HepG2 (cell line): Measurements from ENCODE around the gene UNC119B. TPM values are rescaled to one million over a fixed set of nuclear protein-coding genes. Genes with fewer than 3 reads are reported as not detected.

Source experiments
- AKAP8 ChIP-seq: sonication (generic); formaldehyde crosslinking; IDR thresholded peaks from 2 replicates; pipeline ENCODE4 v1.5.1; 2020; ENCODE audit warnings: mild to moderate bottlenecking, missing genetic modification reagents
- FLYWCH1 ChIP-seq: sonication (generic); formaldehyde crosslinking; IDR thresholded peaks from 2 replicates; pipeline ENCODE4 v1.8.1; 2023; ENCODE audit warnings: mild to moderate bottlenecking, missing genetic modification reagents
- GABPB1 ChIP-seq: IDR thresholded peaks from 2 replicates; pipeline ENCODE4 v1.6.1; 2016; ENCODE audit warnings: mild to moderate bottlenecking, missing genetic modification reagents, moderate library complexity, missing compliant biosample characterization
- GATA4 ChIP-seq: sonication (generic); IDR thresholded peaks from 2 replicates; pipeline ENCODE4 v1.6.1; 2016; ENCODE audit warnings: antibody characterized with exemption, low read depth, borderline replicate concordance
- HOXA3 ChIP-seq: sonication (generic); formaldehyde crosslinking; IDR thresholded peaks from 2 replicates; pipeline ENCODE4 v1.5.0; 2020; ENCODE audit warnings: missing genetic modification reagents
- IRF2 ChIP-seq: IDR thresholded peaks from 2 replicates; pipeline ENCODE4 v1.6.1; 2018; ENCODE audit warnings: missing genetic modification reagents, missing compliant biosample characterization
- ISL2 ChIP-seq: sonication (generic); formaldehyde crosslinking; IDR thresholded peaks from 2 replicates; pipeline ENCODE4 v1.5.0; 2020; ENCODE audit warnings: missing genetic modification reagents
- KDM5A ChIP-seq: fragments of 200-600 bp; sonication (generic); IDR thresholded peaks from 2 replicates; pipeline ENCODE4 v1.7.0; 2018; ENCODE audit warnings: antibody characterized with exemption, mild to moderate bottlenecking, low read length, borderline replicate concordance
- MXD4 ChIP-seq: IDR thresholded peaks from 2 replicates; pipeline ENCODE4 v1.6.1; 2016; ENCODE audit warnings: mild to moderate bottlenecking, missing biosample characterization, missing genetic modification reagents
- REPIN1 ChIP-seq: sonication (generic); formaldehyde crosslinking; IDR thresholded peaks from 2 replicates; pipeline ENCODE4 v1.8.0; 2022; ENCODE audit warnings: missing genetic modification reagents, low read depth, mild to moderate bottlenecking, borderline replicate concordance
- SAFB2 ChIP-seq: sonication (generic); formaldehyde crosslinking; IDR thresholded peaks from 2 replicates; pipeline ENCODE4 v1.5.1; 2020; ENCODE audit warnings: missing genetic modification reagents, low read depth, mild to moderate bottlenecking, borderline replicate concordance
- SP1 ChIP-seq, 2 experiments: fragments of 450-650 bp in 1 of 2; sonication (generic) in 1 of 2; formaldehyde crosslinking in 1 of 2; IDR thresholded peaks; 2 replicates each; pipeline versions ENCODE4 v1.4.0 to v1.6.1; 2016 to 2020; ENCODE audit warnings: missing genetic modification reagents in 1 of 2
- SRSF1 ChIP-seq: fragments of 200-400 bp; formaldehyde crosslinking; optimal IDR thresholded peaks from 2 replicates; pipeline ENCODE3; 2017; ENCODE audit warnings: mild to moderate bottlenecking, low read depth, low read length, moderate library complexity
- YY1 ChIP-seq: IDR thresholded peaks from 2 replicates; pipeline ENCODE4 v1.6.1; 2011; ENCODE audit warnings: low read length, low read depth, moderate library complexity, mild to moderate bottlenecking; ENCODE audit not compliant: insufficient read depth, insufficient replicate concordance
- ZNF205 ChIP-seq: IDR thresholded peaks from 2 replicates; pipeline ENCODE4 v1.6.1; 2018; ENCODE audit warnings: missing biosample characterization, missing genetic modification reagents
- ZNF441 ChIP-seq: sonication (generic); formaldehyde crosslinking; IDR thresholded peaks from 2 replicates; pipeline ENCODE4 v1.7.0; 2021; ENCODE audit warnings: missing genetic modification reagents, borderline replicate concordance
- ZNF496 ChIP-seq: sonication (generic); formaldehyde crosslinking; IDR thresholded peaks from 2 replicates; pipeline ENCODE4 v1.8.1; 2023; ENCODE audit warnings: mild to moderate bottlenecking, moderate library complexity, missing genetic modification reagents; ENCODE audit not compliant: insufficient replicate concordance
- ZNF510 ChIP-seq: sonication (generic); formaldehyde crosslinking; IDR thresholded peaks from 2 replicates; pipeline ENCODE4 v1.4.0; 2020; ENCODE audit warnings: low read depth, mild to moderate bottlenecking, missing genetic modification reagents
- ZNF546 ChIP-seq: sonication (generic); formaldehyde crosslinking; conservative IDR thresholded peaks from 2 replicates; pipeline ENCODE4 v1.8.1; 2023; ENCODE audit warnings: mild to moderate bottlenecking, missing genetic modification reagents
- ZNF598 ChIP-seq: sonication (generic); formaldehyde crosslinking; IDR thresholded peaks from 2 replicates; pipeline ENCODE4 v1.5.1; 2020; ENCODE audit warnings: mild to moderate bottlenecking, missing genetic modification reagents, borderline replicate concordance
- polyA plus RNA-seq, 8 experiments: library from polyadenylated mRNA; depleted of rRNA in 3 of 8; stranded (reverse) in 7 of 8; unstranded in 1 of 8; fragments of >200 nt; fragmentation: Illumina TruSeq in 4 of 8; extraction: Trizol in 4 of 8; gene quantifications; 2 replicates each; pipeline versions ENCODE4 v1.2.1 to v1.2.3, GENCODE V29; 2011 to 2016; ENCODE audit warnings: low read depth in 4 of 8, missing spikeins in 1 of 8, mixed read lengths in 1 of 8; ENCODE audit not compliant: insufficient read depth in 1 of 8
- total RNA-seq, 5 experiments: library from RNA; depleted of rRNA; stranded (reverse); fragments of >200 nt; fragmentation: Illumina TruSeq; extraction: Trizol; gene quantifications; 2 replicates each; pipeline ENCODE4 v1.2.3, GENCODE V29; 2016; ENCODE audit warnings: low read depth in 1 of 5
- TF ChIP-seq, protein P1 (sequence below): sonication (generic); formaldehyde crosslinking; IDR thresholded peaks from 2 replicates; pipeline ENCODE4 v1.5.0; 2020; ENCODE audit warnings: mild to moderate bottlenecking, missing genetic modification reagents, borderline replicate concordance
- TF ChIP-seq, protein P2 (sequence below): sonication (generic); formaldehyde crosslinking; IDR thresholded peaks from 2 replicates; pipeline ENCODE4 v1.4.0; 2020; ENCODE audit warnings: mild to moderate bottlenecking, missing genetic modification reagents

Gene UNC119B
- total and polyA plus RNA-seq, 2 of the 13 experiments (the other 11 are each of a cell fraction or from before 2014, with no cell fraction given): 19.6 to 19.7 TPM

DNA sequence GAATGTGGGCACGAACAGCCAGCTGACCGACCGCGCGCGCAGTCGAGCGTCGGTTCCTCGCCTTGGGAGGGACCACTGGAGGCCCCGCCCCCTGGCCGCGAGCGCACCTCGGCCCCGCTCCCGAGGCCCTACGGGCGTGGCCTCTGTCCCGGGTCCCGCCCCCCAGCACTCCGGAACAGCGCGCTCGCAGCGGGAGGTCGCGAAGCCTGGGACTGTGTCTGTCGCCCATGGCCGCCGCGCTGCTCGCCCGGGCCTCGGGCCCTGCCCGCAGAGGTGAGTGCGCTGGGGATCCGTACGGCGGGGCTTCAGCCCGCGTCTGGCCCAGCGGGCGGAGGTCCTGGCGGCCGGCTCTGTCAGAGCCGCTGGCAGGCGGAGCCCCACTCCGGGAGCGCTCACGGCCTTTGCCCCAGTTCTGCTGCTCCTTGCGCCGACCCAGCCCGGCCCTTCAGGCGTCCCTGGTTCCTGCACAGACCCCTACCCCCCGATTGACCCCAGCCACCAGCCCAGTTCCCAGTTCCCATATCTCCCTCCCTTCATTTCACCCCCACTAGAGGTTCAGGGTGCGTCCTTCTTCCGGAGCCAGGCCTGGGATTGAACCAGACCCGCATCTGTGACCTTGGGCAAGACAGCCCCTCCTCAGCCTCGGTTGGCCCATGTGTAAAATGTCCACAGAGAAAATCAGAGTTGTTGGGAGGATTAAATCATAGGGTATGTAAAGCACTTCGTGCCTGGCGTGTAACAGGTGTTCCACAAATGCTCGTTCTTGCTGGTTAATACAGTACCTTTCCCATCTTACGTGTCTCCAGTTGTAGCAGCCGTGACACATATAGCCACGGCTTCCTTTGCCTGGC is 15.6 kb downstream of the UNC119B start, which contains the start of gene ACADS (continued):
- TF ChIP-seq GATA4: no peak
- TF ChIP-seq KDM5A: peak; percentile 33; the same call in 1 of the 2 replicates
- TF ChIP-seq SAFB2 (CRISPR knock-in tag): peak; percentile 33; the same call in 1 of the 2 replicates
- no peak for TF ChIP-seq ZNF598 (CRISPR knock-in tag)
- TF ChIP-seq ZNF510 (CRISPR knock-in tag): peak; percentile 68; the same call in 1 of the 2 replicates
- TF ChIP-seq, protein P1, sequence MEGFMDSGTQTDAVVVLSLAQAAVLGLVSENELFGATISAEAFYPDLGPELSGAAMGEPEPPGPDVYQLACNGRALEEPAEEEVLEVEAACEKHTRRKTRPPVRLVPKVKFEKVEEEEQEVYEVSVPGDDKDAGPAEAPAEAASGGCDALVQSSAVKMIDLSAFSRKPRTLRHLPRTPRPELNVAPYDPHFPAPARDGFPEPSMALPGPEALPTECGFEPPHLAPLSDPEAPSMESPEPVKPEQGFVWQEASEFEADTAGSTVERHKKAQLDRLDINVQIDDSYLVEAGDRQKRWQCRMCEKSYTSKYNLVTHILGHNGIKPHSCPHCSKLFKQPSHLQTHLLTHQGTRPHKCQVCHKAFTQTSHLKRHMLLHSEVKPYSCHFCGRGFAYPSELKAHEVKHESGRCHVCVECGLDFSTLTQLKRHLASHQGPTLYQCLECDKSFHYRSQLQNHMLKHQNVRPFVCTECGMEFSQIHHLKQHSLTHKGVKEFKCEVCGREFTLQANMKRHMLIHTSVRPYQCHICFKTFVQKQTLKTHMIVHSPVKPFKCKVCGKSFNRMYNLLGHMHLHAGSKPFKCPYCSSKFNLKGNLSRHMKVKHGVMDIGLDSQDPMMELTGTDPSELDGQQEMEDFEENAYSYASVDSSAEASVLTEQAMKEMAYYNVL (CRISPR knock-in tag): 0 out of 2 replicates have a peak, but pooled peaks have one; percentile 11
- peak; percentile 77 for TF ChIP-seq GABPB1 (CRISPR knock-in tag)
- TF ChIP-seq HOXA3 (CRISPR knock-in tag): peak; percentile 56
- TF ChIP-seq AKAP8 (CRISPR knock-in tag): 0 out of 2 replicates have a peak, but pooled peaks have one; percentile 60
- peak; percentile 66 for TF ChIP-seq ZNF205
- TF ChIP-seq YY1: peak; percentile 75
- TF ChIP-seq, protein P2, sequence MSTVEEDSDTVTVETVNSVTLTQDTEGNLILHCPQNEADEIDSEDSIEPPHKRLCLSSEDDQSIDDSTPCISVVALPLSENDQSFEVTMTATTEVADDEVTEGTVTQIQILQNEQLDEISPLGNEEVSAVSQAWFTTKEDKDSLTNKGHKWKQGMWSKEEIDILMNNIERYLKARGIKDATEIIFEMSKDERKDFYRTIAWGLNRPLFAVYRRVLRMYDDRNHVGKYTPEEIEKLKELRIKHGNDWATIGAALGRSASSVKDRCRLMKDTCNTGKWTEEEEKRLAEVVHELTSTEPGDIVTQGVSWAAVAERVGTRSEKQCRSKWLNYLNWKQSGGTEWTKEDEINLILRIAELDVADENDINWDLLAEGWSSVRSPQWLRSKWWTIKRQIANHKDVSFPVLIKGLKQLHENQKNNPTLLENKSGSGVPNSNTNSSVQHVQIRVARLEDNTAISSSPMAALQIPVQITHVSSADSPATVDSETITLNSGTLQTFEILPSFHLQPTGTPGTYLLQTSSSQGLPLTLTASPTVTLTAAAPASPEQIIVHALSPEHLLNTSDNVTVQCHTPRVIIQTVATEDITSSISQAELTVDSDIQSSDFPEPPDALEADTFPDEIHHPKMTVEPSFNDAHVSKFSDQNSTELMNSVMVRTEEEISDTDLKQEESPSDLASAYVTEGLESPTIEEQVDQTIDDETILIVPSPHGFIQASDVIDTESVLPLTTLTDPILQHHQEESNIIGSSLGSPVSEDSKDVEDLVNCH (CRISPR knock-in tag): no peak
- TF ChIP-seq ZNF441: peak; percentile 41; the same call in 1 of the 2 replicates
- peak; percentile 20; the same call in 1 of the 2 replicates for TF ChIP-seq IRF2 (CRISPR knock-in tag)
- peak; percentile 32 for TF ChIP-seq SRSF1
- no peak for TF ChIP-seq SP1 (IDR thresholded peaks at IDR 0.05)
- TF ChIP-seq SP1 (CRISPR knock-in tag; IDR thresholded peaks at IDR 0.05): peak; percentile 86
- TF ChIP-seq ZNF496 (CRISPR knock-in tag): no peak
- TF ChIP-seq REPIN1 (CRISPR knock-in tag): no peak
- TF ChIP-seq ISL2 (CRISPR knock-in tag): 0 out of 2 replicates have a peak, but pooled peaks have one; percentile 36
- no peak for TF ChIP-seq ZNF546
- no peak for TF ChIP-seq FLYWCH1 (CRISPR knock-in tag)
- TF ChIP-seq MXD4: peak; percentile 55; the same call in 1 of the 2 replicates
